Activated CD4-positive, alpha-beta T cell treated with anti-CD3 and anti-CD28 coated beads, Interleukin-2, amount 10 ng/mL, durations not matched to agents 7 days and 5 days (primary cell): ENCODE data around the gene GALNT2. TPM values are rescaled to one million over a fixed set of nuclear protein-coding genes. Genes with fewer than 3 reads are reported as not detected.

Experiments used
- CTCF ChIA-PET: fragments of 350-600 bp; sonication (Branson Sonifier 250); formaldehyde crosslinking; loops from one replicate; lab custom pipeline; 2021; ENCODE audit warnings: antibody characterized with exemption; lab: Charles Lee
- POLR2A ChIA-PET: fragments of 350-600 bp; sonication (Branson Sonifier 250); formaldehyde crosslinking; loops from one replicate; lab custom pipeline; 2021; ENCODE audit warnings: antibody characterized with exemption; lab: Charles Lee
- DNase-seq: peaks from one replicate; pipeline ENCODE4 v3.0.0-alpha.2; 2020
- H3K27ac Mint-ChIP-seq: one replicate; pipeline ENCODE4 v1.8.0; 2021; ENCODE audit warnings: mild to moderate bottlenecking, moderate library complexity, mixed read lengths
- H3K27me3 Mint-ChIP-seq: one replicate; pipeline ENCODE4 v1.8.0; 2021; ENCODE audit warnings: mixed read lengths
- H3K36me3 Mint-ChIP-seq: one replicate; pipeline ENCODE4 v1.8.0; 2021; ENCODE audit warnings: low read depth, mixed read lengths
- H3K4me1 Mint-ChIP-seq: one replicate; pipeline ENCODE4 v1.8.0; 2021; ENCODE audit warnings: mixed read lengths
- H3K4me3 Mint-ChIP-seq: one replicate; pipeline ENCODE4 v1.8.0; 2021; ENCODE audit warnings: mild to moderate bottlenecking, moderate library complexity, mixed read lengths
- H3K9me3 Mint-ChIP-seq: one replicate; pipeline ENCODE4 v1.8.0; 2021; ENCODE audit warnings: mixed read lengths
- total RNA-seq, 2 experiments: library from RNA; stranded (reverse); gene quantifications; one replicate each; pipeline ENCODE4 v1.2.3, GENCODE V29; 2021

Gene GALNT2
- total RNA-seq, 2 experiments from 2014 or later, result 22.7 to 28.4 TPM

- Mint-ChIP-seq H3K9me3 (no peaks in the 10 kb centered on the region), H3K4me1 (peaks cover 17% of the 10 kb centered on the region), H3K27me3 (no peaks in the 10 kb centered on the region), H3K36me3 (peaks cover 1% of the 10 kb centered on the region), H3K4me3 (no peak overlapping the region), H3K27ac (no peak overlapping the region)
- no peak for DNase-seq
- CTCF ChIA-PET, result interaction anchor here (0.6 kb wide), 1 partner anchor 1123 kb away, joined by 3 read pairs; no protein-coding TSS in a partner anchor
- POLR2A ChIA-PET, result no interaction called here
Measured at GRCh38 chr1:230284891-230285290, 217.9 kb downstream of the GALNT2 start.

GRCh38 chr1:230285351-230285750 is 218.3 kb downstream of the GALNT2 start:
- POLR2A ChIA-PET, result no interaction called here
- no peak overlapping the region for H3K4me3 Mint-ChIP-seq

GRCh38 chr1:230286166-230286889 is 219.3 kb downstream of the GALNT2 start:
- ChIA-PET CTCF (no interaction called here), POLR2A (no interaction called here)
- Mint-ChIP-seq H3K27ac (no peak overlapping the region), H3K9me3 (no peaks in the 10 kb centered on the region), H3K36me3 (no peaks in the 10 kb centered on the region), H3K4me1 (peaks cover 12% of the 10 kb centered on the region), H3K4me3 (no peak overlapping the region), H3K27me3 (peaks cover 5% of the 10 kb centered on the region)
- no peak for DNase-seq

More at GRCh38 chr1:230285351-230285750, 218.3 kb downstream of the GALNT2 start:
- H3K4me1 Mint-ChIP-seq, result peaks cover 17% of the 10 kb centered on the region
- H3K27ac Mint-ChIP-seq, result no peak overlapping the region
- no peak for DNase-seq
- no peaks in the 10 kb centered on the region for H3K36me3 Mint-ChIP-seq
- no peaks in the 10 kb centered on the region for H3K9me3 Mint-ChIP-seq
- CTCF ChIA-PET, result no interaction called here
- H3K27me3 Mint-ChIP-seq, result no peaks in the 10 kb centered on the region

GRCh38 chr1:230286890-230287269 is 219.8 kb downstream of the GALNT2 start:
- Mint-ChIP-seq H3K36me3 (no peaks in the 10 kb centered on the region), H3K4me3 (no peak overlapping the region), H3K4me1 (peaks cover 8% of the 10 kb centered on the region), H3K27me3 (peaks cover 8% of the 10 kb centered on the region), H3K9me3 (no peaks in the 10 kb centered on the region), H3K27ac (no peak overlapping the region)
- ChIA-PET CTCF (no interaction called here), POLR2A (no interaction called here)
- no peak for DNase-seq

- Mint-ChIP-seq H3K9me3 (no peaks in the 10 kb centered on the region), H3K4me1 (peaks cover 1% of the 10 kb centered on the region)
Measured at GRCh38 chr1:230287674-230288315, 220.8 kb downstream of the GALNT2 start.

GRCh38 chr1:230288641-230289349 is 221.8 kb downstream of the GALNT2 start:
- ChIA-PET POLR2A (no interaction called here), CTCF (interaction anchor here (0.6 to 2.7 kb wide), 4 partner anchors 10 to 122 kb away, joined by 3 to 10 read pairs (median 4); no protein-coding TSS in a partner anchor)
- no peaks in the 10 kb centered on the region for H3K9me3 Mint-ChIP-seq
- H3K27me3 Mint-ChIP-seq, result peaks cover 20% of the 10 kb centered on the region
- no peak overlapping the region for H3K27ac Mint-ChIP-seq
- H3K4me3 Mint-ChIP-seq, result no peak overlapping the region
- DNase-seq, result no peak
- H3K36me3 Mint-ChIP-seq, result no peaks in the 10 kb centered on the region
- H3K4me1 Mint-ChIP-seq, result peaks cover 1% of the 10 kb centered on the region

More at GRCh38 chr1:230287674-230288315, 220.8 kb downstream of the GALNT2 start:
- ChIA-PET POLR2A (no interaction called here), CTCF (interaction anchor here (0.6 to 2.7 kb wide), 2 partner anchors 11 to 18 kb away, joined by 4 to 10 read pairs; no protein-coding TSS in a partner anchor)
- DNase-seq, result no peak
- H3K36me3 Mint-ChIP-seq, result no peaks in the 10 kb centered on the region
- no peak overlapping the region for H3K27ac Mint-ChIP-seq
- H3K27me3 Mint-ChIP-seq, result peaks cover 14% of the 10 kb centered on the region
- H3K4me3 Mint-ChIP-seq, result no peak overlapping the region

GRCh38 chr1:230289350-230289644 is 222.3 kb downstream of the GALNT2 start:
- H3K9me3 Mint-ChIP-seq, result no peaks in the 10 kb centered on the region
- peaks cover 1% of the 10 kb centered on the region for H3K4me1 Mint-ChIP-seq
- CTCF ChIA-PET, result interaction anchor here (1.4 to 2.7 kb wide), 2 partner anchors 13 to 16 kb away, joined by 3 to 10 read pairs; no protein-coding TSS in a partner anchor
- no peak for DNase-seq
- H3K27me3 Mint-ChIP-seq, result peaks cover 21% of the 10 kb centered on the region
- H3K27ac Mint-ChIP-seq, result no peak overlapping the region
- POLR2A ChIA-PET, result no interaction called here
- H3K36me3 Mint-ChIP-seq, result no peaks in the 10 kb centered on the region
- H3K4me3 Mint-ChIP-seq, result no peak overlapping the region

GRCh38 chr1:230291731-230292620 is 224.9 kb downstream of the GALNT2 start:
- H3K27me3 Mint-ChIP-seq, result peaks cover 28% of the 10 kb centered on the region
- H3K36me3 Mint-ChIP-seq, result no peaks in the 10 kb centered on the region
- peaks cover 1% of the 10 kb centered on the region for H3K4me1 Mint-ChIP-seq
- ChIA-PET POLR2A (no interaction called here), CTCF (interaction anchor here (0.8 to 1.3 kb wide), 2 partner anchors 10 to 21 kb away, joined by 3 to 4 read pairs; no protein-coding TSS in a partner anchor)
- no peak overlapping the region for H3K4me3 Mint-ChIP-seq
- no peak overlapping the region for H3K27ac Mint-ChIP-seq
- DNase-seq, result no peak
- H3K9me3 Mint-ChIP-seq, result no peaks in the 10 kb centered on the region

- no peak overlapping the region for H3K4me3 Mint-ChIP-seq
Measured at GRCh38 chr1:230292689-230293389, 225.8 kb downstream of the GALNT2 start.

GRCh38 chr1:230293390-230293700 is 226.3 kb downstream of the GALNT2 start:
- Mint-ChIP-seq H3K27me3 (peaks cover 32% of the 10 kb centered on the region), H3K9me3 (no peaks in the 10 kb centered on the region), H3K27ac (no peak overlapping the region), H3K4me3 (no peak overlapping the region), H3K4me1 (peaks cover 1% of the 10 kb centered on the region), H3K36me3 (no peaks in the 10 kb centered on the region)
- DNase-seq, result no peak
- ChIA-PET CTCF (interaction anchor here (1.3 kb wide), 1 partner anchor 19 kb away, joined by 4 read pairs; no protein-coding TSS in a partner anchor), POLR2A (no interaction called here)

More at GRCh38 chr1:230292689-230293389, 225.8 kb downstream of the GALNT2 start:
- H3K36me3 Mint-ChIP-seq, result no peaks in the 10 kb centered on the region
- POLR2A ChIA-PET, result no interaction called here
- CTCF ChIA-PET, result interaction anchor here (1.3 kb wide), 1 partner anchor 20 kb away, joined by 4 read pairs; no protein-coding TSS in a partner anchor
- peaks cover 32% of the 10 kb centered on the region for H3K27me3 Mint-ChIP-seq
- H3K4me1 Mint-ChIP-seq, result peaks cover 1% of the 10 kb centered on the region
- DNase-seq, result no peak
- H3K27ac Mint-ChIP-seq, result no peak overlapping the region
- no peaks in the 10 kb centered on the region for H3K9me3 Mint-ChIP-seq

GRCh38 chr1:230295367-230295766 is 228.3 kb downstream of the GALNT2 start:
- POLR2A ChIA-PET, result no interaction called here
- Mint-ChIP-seq H3K27me3 (peaks cover 32% of the 10 kb centered on the region), H3K9me3 (no peaks in the 10 kb centered on the region), H3K27ac (no peak overlapping the region), H3K4me3 (no peak overlapping the region), H3K36me3 (no peaks in the 10 kb centered on the region), H3K4me1 (peaks cover 1% of the 10 kb centered on the region)
- CTCF ChIA-PET, result no interaction called here
- no peak for DNase-seq
